ENCODE results near the gene ASGR2.

DNA sequence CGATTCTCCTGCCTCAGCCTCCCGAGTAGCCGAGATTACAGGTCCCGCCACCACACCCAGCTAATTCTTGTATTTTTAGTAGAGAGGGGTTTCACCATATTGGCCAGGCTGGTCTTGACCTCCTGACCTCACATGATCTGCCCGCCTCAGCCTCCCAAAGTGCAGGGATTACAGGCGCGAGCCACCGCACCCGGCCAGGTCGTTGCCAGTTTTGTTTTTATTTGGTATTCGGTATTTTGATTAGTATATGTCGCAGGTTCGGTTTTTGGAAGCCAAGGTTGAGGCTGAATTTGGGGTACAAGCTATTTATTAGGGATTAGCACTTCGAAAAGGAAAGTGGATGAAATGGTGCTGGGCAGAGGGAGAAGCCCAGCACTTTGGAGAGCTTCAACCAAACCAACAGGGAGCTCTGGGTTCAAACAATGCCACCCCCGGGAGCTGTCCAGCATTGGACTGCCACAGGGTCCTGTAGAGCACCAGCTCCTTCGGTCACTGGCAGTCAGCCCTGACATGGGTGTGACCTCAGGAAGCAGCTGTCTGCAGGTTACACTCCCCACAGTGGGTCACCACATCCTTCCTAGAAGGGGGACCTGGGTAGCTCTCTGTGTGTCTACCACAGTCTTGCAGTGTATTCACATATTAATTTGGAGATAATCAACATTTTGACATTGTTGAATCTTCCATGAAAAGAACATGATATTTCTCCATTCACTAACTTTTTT lies 33.1 kb downstream of the ASGR2 start:
- no peak for TF ChIP-seq GATA3 (IDR thresholded peaks at IDR 0.05; ENCODE audit: low read depth, low read length)
- TF ChIP-seq GATA2 (IDR thresholded peaks at IDR 0.05; ENCODE audit: low read depth, low read length): no peak

Data from SH-SY5Y (cell line).